Endothelial cell (in vitro differentiated cells): ENCODE measurements around the gene RPL10A. TPM values are rescaled to one million over a fixed set of nuclear protein-coding genes. Genes with fewer than 3 reads are reported as not detected.

Experiments
- DNase-seq: peaks from one replicate; pipeline ENCODE4 v3.0.0; 2021; ENCODE audit warnings: low spot score
- H3K27ac Mint-ChIP-seq: one replicate; pipeline ENCODE4 v1.8.0; 2021; ENCODE audit warnings: mixed read lengths, inconsistent platforms; ENCODE audit not compliant: unreplicated experiment
- H3K27me3 Mint-ChIP-seq: one replicate; pipeline ENCODE4 v1.8.0; 2021; ENCODE audit warnings: mild to moderate bottlenecking, moderate library complexity, mixed read lengths, inconsistent platforms; ENCODE audit not compliant: unreplicated experiment
- H3K36me3 Mint-ChIP-seq: one replicate; pipeline ENCODE4 v1.8.0; 2021; ENCODE audit warnings: mild to moderate bottlenecking, low read depth, mixed read lengths, inconsistent platforms; ENCODE audit not compliant: unreplicated experiment
- H3K4me1 Mint-ChIP-seq: one replicate; pipeline ENCODE4 v1.8.0; 2021; ENCODE audit warnings: mild to moderate bottlenecking, mixed read lengths, inconsistent platforms; ENCODE audit not compliant: unreplicated experiment
- H3K4me3 Mint-ChIP-seq: one replicate; pipeline ENCODE4 v1.8.0; 2021; ENCODE audit warnings: mild to moderate bottlenecking, mixed read lengths, inconsistent platforms; ENCODE audit not compliant: unreplicated experiment
- H3K9me3 Mint-ChIP-seq: one replicate; pipeline ENCODE4 v1.8.0; 2021; ENCODE audit warnings: mixed read lengths, inconsistent platforms; ENCODE audit not compliant: unreplicated experiment
- CTCF ChIP-seq: fragments of 200-600 bp; sonication (generic); IDR thresholded peaks from one replicate; pipeline ENCODE4 v1.5.0; 2021; ENCODE audit warnings: antibody characterized with exemption; ENCODE audit not compliant: unreplicated experiment
- total RNA-seq: library from RNA; stranded (reverse); fragmentation: NEBNext Ultra II Directional; extraction: Animal tissue kit (Norgen Biotek cat#: 25700); gene quantifications from one replicate; pipeline ENCODE4 v1.2.1, GENCODE V29; 2021; ENCODE audit not compliant: unreplicated experiment

RPL10A gene
- total RNA-seq, 1 donor from 2014 or later = 1,320 TPM

- no peaks in the 10 kb centered on the region for H3K36me3 Mint-ChIP-seq
- H3K9me3 Mint-ChIP-seq = no peaks in the 10 kb centered on the region
- no peak overlapping the region for H3K27ac Mint-ChIP-seq
- H3K27me3 Mint-ChIP-seq = peaks cover 6% of the 10 kb centered on the region
- no peak for DNase-seq
- no peak for TF ChIP-seq CTCF
- no peak overlapping the region for H3K4me3 Mint-ChIP-seq
- H3K4me1 Mint-ChIP-seq = no peaks in the 10 kb centered on the region
These were observed 8.8 kb downstream of the RPL10A start for GRCh38 chr6:35477028-35477427.

- Mint-ChIP-seq H3K27me3 (peaks cover 6% of the 10 kb centered on the region), H3K4me3 (no peak overlapping the region), H3K36me3 (no peaks in the 10 kb centered on the region), H3K9me3 (no peaks in the 10 kb centered on the region), H3K4me1 (no peaks in the 10 kb centered on the region), H3K27ac (no peak overlapping the region)
- TF ChIP-seq CTCF = no peak
- no peak for DNase-seq
These were observed 9.5 kb downstream of the RPL10A start for GRCh38 chr6:35477551-35478179.

GRCh38 chr6:35478259-35478658, 10.1 kb downstream of the RPL10A start:
- H3K4me3 Mint-ChIP-seq = no peak overlapping the region
- no peaks in the 10 kb centered on the region for H3K36me3 Mint-ChIP-seq
- no peaks in the 10 kb centered on the region for H3K4me1 Mint-ChIP-seq
- no peak for TF ChIP-seq CTCF
- no peaks in the 10 kb centered on the region for H3K9me3 Mint-ChIP-seq
- no peak overlapping the region for H3K27ac Mint-ChIP-seq
- no peak for DNase-seq
- H3K27me3 Mint-ChIP-seq = peaks cover 4% of the 10 kb centered on the region

- no peak for DNase-seq
- H3K36me3 Mint-ChIP-seq = no peaks in the 10 kb centered on the region
- peaks cover 4% of the 10 kb centered on the region for H3K4me1 Mint-ChIP-seq
These were observed 12.0 kb downstream of the RPL10A start for GRCh38 chr6:35480176-35480575.

More at GRCh38 chr6:35480176-35480575, 12.0 kb downstream of the RPL10A start:
- Mint-ChIP-seq H3K27me3 (peaks cover 3% of the 10 kb centered on the region), H3K27ac (no peak overlapping the region), H3K4me3 (no peak overlapping the region), H3K9me3 (no peaks in the 10 kb centered on the region)
- no peak for TF ChIP-seq CTCF
